HG03520 (cell line): Measurements from ENCODE around the gene LAG3.

Source experiments
- ATAC-seq: cut with Tn5 transposase; IDR thresholded peaks from one replicate; pipeline ENCODE4 v1.9.1; 2021; ENCODE audit warnings: mild to moderate bottlenecking, moderate library complexity; ENCODE audit not compliant: unreplicated experiment

Gene LAG3

GRCh38 chr12:6771091-6771495 is 1.2 kb upstream of the LAG3 start:
- ATAC-seq, result no peak

DNA sequence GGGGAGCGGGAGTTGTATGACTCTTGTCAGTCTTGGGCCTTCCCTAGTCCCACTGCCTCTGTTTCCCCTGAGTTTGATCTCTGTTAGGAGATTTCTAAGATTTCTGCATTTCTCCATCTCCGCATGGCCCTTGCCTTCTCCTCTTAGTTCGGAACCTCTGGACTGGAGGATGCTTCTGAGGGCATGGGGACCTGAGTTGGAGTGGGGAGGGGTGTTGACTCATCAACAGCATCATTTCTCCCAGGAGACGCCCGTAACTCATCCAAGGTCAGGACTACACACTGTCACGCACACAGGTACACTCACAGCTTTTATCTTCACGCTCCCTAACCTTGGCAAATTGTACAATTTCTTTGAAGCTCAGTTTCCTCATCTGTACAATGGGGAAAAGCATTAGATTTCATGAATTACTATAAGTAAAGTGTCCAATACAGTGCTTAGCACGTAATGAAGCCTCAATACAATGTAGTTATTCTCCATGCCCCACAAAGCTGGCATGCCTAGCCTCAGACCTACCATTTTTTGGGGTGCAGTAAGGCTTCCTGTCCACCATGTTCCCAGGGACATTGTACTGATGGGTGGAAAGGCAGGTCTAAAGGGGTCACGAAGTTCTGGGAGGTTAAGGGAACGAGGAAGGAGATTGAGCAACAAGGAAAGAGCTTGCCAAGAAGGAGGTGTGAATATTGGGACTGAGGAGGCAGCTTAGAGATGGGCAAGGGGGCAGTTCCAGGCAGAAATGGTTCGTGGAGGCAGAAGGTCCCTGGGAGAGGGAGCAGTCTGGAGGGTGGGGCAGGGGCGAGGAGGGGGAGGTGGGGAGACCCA is 600 bp upstream of the LAG3 start:
- ATAC-seq, result no peak

DNA sequence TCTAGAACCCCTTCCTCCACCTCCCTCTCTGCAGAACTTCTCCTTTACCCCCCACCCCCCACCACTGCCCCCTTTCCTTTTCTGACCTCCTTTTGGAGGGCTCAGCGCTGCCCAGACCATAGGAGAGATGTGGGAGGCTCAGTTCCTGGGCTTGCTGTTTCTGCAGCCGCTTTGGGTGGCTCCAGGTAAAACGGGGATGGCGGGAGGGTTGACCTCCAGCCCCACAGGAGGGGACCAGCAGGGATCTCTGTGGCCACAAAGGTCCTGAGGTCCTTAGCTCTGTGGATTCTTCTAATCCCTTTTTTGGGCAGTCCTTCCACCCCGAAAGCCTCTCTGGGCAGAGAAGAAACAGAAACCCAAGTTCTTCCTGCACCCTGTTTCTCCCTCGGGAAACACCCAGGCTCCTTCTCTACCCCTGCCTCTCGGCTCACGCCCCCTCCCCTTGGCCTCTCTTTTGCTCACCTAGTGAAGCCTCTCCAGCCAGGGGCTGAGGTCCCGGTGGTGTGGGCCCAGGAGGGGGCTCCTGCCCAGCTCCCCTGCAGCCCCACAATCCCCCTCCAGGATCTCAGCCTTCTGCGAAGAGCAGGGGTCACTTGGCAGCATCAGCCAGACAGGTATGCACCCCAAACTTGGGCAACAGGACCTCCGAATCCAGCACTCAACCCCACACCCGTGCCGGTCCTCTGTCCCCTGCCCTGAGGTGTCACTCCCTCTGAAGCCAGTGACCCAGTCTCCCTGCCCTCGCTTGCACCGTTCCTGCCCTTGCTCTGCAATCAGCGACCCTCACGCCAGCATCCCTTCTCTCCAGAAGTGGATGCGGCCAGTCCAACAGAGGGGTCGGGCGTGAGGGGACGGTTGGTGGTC is 638 bp downstream of the LAG3 start:
- ATAC-seq, result no peak

DNA sequence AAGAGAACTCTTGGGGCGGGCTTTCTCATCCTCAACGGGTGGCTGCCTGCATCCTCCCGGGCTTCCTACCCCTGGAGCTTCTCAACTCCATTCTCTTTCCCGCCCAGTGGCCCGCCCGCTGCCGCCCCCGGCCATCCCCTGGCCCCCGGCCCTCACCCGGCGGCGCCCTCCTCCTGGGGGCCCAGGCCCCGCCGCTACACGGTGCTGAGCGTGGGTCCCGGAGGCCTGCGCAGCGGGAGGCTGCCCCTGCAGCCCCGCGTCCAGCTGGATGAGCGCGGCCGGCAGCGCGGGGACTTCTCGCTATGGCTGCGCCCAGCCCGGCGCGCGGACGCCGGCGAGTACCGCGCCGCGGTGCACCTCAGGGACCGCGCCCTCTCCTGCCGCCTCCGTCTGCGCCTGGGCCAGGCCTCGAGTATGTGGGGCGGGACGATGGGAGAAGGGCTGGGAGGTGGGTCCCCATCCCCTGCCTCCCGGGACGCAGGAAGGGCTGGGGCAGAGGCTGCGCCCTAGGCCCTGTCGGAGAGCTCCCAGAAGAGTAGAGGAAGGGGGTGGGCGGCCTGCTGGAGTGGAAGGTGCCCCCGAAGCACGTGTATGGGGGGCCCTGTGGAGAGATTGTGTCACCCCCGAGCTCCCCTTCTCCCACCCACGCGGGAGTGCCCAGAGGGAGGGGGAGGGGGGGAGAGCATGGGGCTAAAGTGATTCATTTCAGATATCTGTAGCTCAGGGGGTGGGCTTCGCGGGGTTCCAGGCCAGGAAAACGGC is 1.5 kb downstream of the LAG3 start:
- ATAC-seq, result no peak

DNA sequence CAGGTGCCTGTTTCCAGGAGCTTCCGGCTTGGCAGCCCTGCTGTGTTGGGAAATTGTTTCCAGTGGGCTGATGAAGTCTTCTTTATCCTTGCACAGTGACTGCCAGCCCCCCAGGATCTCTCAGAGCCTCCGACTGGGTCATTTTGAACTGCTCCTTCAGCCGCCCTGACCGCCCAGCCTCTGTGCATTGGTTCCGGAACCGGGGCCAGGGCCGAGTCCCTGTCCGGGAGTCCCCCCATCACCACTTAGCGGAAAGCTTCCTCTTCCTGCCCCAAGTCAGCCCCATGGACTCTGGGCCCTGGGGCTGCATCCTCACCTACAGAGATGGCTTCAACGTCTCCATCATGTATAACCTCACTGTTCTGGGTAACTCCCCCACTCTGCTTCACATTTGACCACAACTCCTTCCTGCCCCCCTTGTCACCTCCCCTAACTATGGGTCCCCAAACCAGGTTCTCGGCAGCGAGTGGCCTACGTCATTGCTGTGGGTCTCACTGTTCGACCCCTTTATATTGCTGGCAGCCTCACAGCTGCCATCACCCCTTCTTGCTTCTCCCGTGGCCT is 2.3 kb downstream of the LAG3 start:
- no peak for ATAC-seq

GRCh38 chr12:6775185-6776174 is 3.2 kb downstream of the LAG3 start:
- no peak for ATAC-seq

DNA sequence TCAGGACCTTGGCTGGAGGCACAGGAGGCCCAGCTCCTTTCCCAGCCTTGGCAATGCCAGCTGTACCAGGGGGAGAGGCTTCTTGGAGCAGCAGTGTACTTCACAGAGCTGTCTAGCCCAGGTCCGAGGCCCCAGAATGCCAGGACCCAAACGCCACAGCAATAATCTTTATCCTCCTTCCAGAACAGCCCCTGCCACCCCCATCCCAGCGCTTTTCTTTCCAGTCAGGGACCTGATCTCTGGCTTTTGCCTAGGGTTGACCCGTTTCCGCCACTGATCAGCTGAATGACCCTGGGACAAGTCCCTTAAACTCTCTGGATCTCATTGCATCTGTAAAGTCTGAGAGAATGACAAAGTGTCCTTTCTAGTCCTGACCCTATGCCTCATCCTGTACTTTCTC is 5.1 kb downstream of the LAG3 start:
- no peak for ATAC-seq

DNA sequence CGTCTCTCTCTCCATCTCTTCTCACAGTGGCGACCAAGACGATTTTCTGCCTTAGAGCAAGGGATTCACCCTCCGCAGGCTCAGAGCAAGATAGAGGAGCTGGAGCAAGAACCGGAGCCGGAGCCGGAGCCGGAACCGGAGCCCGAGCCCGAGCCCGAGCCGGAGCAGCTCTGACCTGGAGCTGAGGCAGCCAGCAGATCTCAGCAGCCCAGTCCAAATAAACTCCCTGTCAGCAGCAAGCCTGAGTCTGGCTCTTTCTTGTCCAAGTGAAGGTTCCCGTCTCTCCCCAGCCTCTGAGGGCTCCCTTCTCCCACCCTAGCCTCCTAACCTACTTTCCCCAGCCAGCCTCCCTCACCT is 5.9 kb downstream of the LAG3 start:
- ATAC-seq, result no peak

DNA sequence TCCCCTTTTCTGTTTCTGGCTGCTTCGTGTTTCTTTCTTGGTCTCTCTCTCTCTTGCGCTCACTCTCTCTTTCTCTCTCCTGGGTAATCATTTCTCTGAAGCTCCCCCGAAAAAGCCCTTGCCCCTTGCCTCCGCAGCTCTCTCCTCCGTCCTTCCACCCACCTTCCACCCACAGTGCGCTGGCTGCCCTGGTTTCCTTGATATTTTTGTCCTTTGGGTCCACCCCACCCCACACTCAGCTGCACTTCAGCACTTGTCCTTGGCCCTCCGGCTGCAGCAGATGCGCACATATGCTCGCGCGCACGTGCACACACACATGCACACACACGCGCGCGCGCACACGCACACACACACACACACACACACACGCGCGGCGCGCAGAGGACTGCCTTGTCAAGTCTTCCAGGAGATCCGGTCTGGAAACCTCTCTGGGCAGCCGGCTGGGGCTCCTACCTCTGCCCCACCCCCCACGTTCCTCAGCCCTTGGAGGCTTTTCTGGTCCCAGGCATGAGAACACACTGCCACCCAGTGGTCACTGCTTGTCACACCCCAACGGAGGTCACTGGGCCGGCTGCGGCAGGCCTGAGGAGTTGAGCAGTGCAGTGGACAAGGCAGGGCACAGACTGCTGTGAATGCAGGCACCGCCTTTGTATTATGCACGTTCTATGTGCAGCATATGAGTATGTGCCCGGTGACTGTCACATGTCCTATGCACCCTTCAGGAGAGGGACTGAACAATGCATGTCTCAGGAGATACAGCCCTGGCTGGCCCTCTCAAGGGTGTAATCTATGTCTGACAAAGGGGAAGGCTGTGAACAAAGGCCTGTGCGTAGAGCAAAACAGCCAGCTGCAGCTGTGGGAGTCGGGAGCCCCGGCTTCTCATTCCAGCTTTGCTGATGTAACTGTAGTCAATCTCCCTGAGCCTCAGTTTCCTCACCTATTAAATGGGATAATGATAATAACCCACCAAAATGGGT is 6.5 kb downstream of the LAG3 start:
- peak; percentile 75 for ATAC-seq

DNA sequence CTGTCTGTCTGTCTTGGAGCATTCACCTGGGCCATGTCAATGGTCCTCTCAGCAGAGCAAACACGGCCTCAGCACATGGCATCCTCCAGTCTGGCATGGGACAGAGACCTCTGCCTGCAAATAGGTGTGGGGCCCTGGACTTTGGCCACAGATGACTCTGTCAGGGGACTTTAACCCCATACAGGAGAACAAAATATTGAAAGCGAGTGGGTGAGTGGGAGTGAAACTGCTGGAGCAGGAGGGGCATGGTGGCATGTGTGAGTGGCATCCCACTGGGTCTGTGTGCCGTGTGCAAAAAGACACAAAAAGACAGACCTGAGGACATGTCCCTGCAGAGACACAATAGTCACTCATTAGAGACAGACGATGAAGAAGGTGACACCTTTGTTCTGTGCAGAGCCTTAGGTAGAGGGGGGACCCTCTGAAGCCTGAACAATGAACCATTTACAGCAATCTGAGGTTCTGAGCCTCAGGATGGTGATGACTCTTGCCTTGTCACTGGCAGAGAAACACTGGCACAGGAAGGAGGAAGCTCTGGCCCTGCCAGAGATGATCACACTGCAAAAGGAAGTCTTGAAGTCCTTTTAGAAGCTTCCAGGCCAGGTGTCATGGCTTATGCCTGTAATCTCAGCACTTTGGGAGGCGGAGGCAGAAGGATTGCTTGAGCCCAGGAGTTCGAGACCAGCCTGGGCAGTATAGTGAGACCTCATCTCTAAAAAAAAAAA is 7.5 kb downstream of the LAG3 start:
- no peak for ATAC-seq

GRCh38 chr12:6780573-6780972 is 8.3 kb downstream of the LAG3 start:
- no peak for ATAC-seq

GRCh38 chr12:6782119-6782518 is 9.8 kb downstream of the LAG3 start:
- ATAC-seq, result no peak

DNA sequence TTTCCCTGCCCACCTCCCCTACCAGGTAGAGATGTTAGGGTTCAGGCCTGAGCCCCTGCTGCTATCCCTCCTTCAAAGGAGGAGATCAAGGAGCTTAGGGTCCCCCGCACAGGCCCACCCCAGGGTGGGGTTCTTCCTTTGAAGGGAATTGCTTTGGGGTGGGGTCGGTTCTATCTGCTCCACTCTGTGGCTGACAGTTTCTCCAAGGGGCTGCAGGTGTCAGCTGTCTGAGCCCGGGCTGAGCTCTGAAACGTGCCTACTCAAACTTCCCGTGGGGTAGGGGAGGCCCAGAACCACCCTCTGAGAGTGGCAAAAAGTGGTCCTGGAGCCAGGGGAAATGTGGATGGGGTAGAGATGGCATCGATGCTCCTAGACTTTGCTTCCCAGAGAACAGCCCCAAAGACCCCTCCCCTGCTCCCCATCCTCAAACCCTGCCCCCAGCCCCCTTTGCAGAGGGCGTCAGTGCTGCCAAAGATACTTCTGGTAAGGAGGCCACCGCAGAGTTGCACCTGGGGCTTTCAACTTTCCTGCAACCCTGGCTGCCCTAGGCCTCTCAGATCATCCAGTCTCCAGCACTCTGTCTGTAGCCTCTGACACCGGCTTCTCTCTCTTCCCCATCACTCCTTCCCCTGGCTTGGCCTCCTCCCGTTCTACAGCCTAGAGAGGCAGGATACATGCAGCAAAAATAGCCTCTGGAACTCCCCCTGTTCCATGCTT is 10.7 kb downstream of the LAG3 start:
- ATAC-seq, result no peak

DNA sequence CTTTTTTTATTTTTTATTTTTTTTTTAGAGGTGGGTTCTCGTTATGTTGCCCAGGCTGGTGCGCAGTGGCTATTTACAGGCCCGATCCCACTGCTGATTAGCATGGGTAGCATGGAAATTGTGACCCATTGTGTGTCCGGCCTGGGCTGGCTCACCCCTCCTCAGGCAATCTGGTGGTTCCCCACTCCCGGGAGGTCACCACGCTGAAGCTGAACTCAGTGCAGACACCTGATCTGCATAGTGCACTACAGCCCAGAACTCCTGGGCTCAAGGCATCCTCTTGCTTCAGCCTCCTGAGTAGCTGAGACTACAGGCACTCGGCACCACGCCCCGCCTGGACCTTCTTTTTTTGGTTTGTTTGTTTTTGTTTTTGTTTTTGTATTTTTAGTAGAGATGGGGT is 11.5 kb downstream of the LAG3 start:
- ATAC-seq, result no peak

DNA sequence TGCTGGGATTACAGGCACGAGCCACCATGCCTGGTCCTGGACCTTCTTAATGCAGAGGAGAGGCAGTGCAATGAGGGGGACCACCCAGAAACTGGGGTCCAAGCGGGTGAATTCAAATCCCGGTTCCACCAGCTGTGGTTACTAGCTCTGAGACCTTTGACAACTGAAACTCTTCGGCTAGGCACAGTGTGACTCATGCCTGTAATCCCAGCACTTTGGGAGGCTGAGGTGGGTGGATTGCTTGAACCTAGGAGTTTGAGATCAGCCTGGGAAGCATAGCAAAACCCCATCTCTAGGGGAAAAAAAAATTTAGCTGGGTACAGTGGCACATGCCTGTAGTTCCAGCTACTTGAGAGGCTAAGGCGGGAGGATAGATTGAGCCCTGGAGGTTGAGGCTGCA is 12.0 kb downstream of the LAG3 start:
- no peak for ATAC-seq

- no peak for ATAC-seq
Observed at GRCh38 chr12:6784761-6785160, 12.4 kb downstream of the LAG3 start.

GRCh38 chr12:6786416-6787094 is 14.2 kb downstream of the LAG3 start:
- no peak for ATAC-seq
